CD4-positive, alpha-beta T cell treated with Interferon alpha-2 for 1 hour (primary cell): ENCODE results near the gene PCDHB7.
"Not testable (repeated sequence)": the region's sequence is repeated elsewhere in the genome, so short reads cannot be mapped to it uniquely, and the experiment has no call there.

Experiments
- DNase-seq, 2 donors: peaks; one replicate each; pipeline ENCODE4 v3.0.0-alpha.2; 2020 to 2022

PCDHB7 gene

GRCh38 chr5:141172381-141173204 lies at the start of gene PCDHB7:
Gene PCDHB7, plus strand, starts transcription at chr5:141172644. Its CDS starts 192 bp downstream, at chr5:141172836.
- DNase-seq = peak in 1 of 2 donors; percentile 30

- not testable (repeated sequence) for DNase-seq
These were observed 48.9 kb upstream of the PCDHB7 start for GRCh38 chr5:141123396-141124135.

- no peak for DNase-seq
These were observed 45.1 kb upstream of the PCDHB7 start for GRCh38 chr5:141127305-141127704.

- DNase-seq = no peak
These were observed 37.3 kb upstream of the PCDHB7 start, which contains the start of gene PCDHB5 for GRCh38 chr5:141135030-141135717. Gene PCDHB5, plus strand, starts transcription at chr5:141135206. Its CDS starts 229 bp downstream, at chr5:141135435.

- no peak for DNase-seq
These were observed 36.7 kb upstream of the PCDHB7 start for GRCh38 chr5:141135718-141136266.

GRCh38 chr5:141137346-141137745 lies 35.1 kb upstream of the PCDHB7 start:
- DNase-seq = not testable (repeated sequence)

GRCh38 chr5:141149812-141150211 lies 22.6 kb upstream of the PCDHB7 start, which contains the start of gene PCDHB6:
Gene PCDHB6, plus strand, starts transcription at chr5:141150057. Its CDS starts 201 bp downstream, at chr5:141150258.
- DNase-seq = peak in 1 of 2 donors; percentile 1

- no peak for DNase-seq
These were observed 22.0 kb upstream of the PCDHB7 start for GRCh38 chr5:141150224-141150992.

GRCh38 chr5:141150993-141151325 lies 21.5 kb upstream of the PCDHB7 start:
- no peak for DNase-seq

- not testable (repeated sequence) for DNase-seq
These were observed 20.8 kb upstream of the PCDHB7 start for GRCh38 chr5:141151632-141152031.

- not testable (repeated sequence) for DNase-seq
These were observed 20.3 kb upstream of the PCDHB7 start for GRCh38 chr5:141152096-141152495.

- no peak for DNase-seq
These were observed 16.7 kb upstream of the PCDHB7 start for GRCh38 chr5:141155540-141156374.

- DNase-seq = not testable (repeated sequence)
These were observed 15.1 kb upstream of the PCDHB7 start for GRCh38 chr5:141157356-141157755.

GRCh38 chr5:141157901-141158300 lies 14.5 kb upstream of the PCDHB7 start:
- not testable (repeated sequence) for DNase-seq

- not testable (repeated sequence) for DNase-seq
These were observed 2.1 kb downstream of the PCDHB7 start for GRCh38 chr5:141174291-141175104.

- DNase-seq = no peak
These were observed 3.5 kb downstream of the PCDHB7 start for GRCh38 chr5:141175933-141176332.

- DNase-seq = not testable (repeated sequence)
These were observed 5.2 kb downstream of the PCDHB7 start, which contains the start of gene PCDHB8 for GRCh38 chr5:141177577-141178191. Gene PCDHB8, plus strand, starts transcription at chr5:141177790. Its CDS starts 245 bp downstream, at chr5:141178035.

GRCh38 chr5:141179371-141179770 lies 6.9 kb downstream of the PCDHB7 start:
- not testable (repeated sequence) for DNase-seq

GRCh38 chr5:141179876-141180275 lies 7.4 kb downstream of the PCDHB7 start:
- not testable (repeated sequence) for DNase-seq
